ENCODE data around the gene BRD7.

The BRD7 gene

GRCh38 chr16:50313596-50314478 is 55.0 kb downstream of the BRD7 start:
- H3K27ac ChIP-seq (replicated peaks), result peak overlapping the region; percentile 40
- DNase-seq (ENCODE audit: low read depth in 1 of 2, low spot score in 1 of 2), result peak; percentile 59 to 94
- no peak overlapping the region for H3K4me3 ChIP-seq (replicated peaks; ENCODE audit: insufficient read depth, low read length)
- no peaks in the 10 kb centered on the region for H3K27me3 ChIP-seq (ENCODE audit: insufficient read depth, poor library complexity, severe bottlenecking)
- TF ChIP-seq POLR2AphosphoS5 (IDR thresholded peaks at IDR 0.05; ENCODE audit: low read depth) (peak; percentile 84), CTCF (IDR thresholded peaks at IDR 0.05; ENCODE audit: insufficient read depth, low read length) (no peak)

GRCh38 chr16:50311891-50312501 is 56.8 kb downstream of the BRD7 start:
- TF ChIP-seq REST (IDR thresholded peaks at IDR 0.05; ENCODE audit: insufficient replicate concordance, low read depth), result no peak
- no peak for TF ChIP-seq POLR2AphosphoS5 (IDR thresholded peaks at IDR 0.05; ENCODE audit: low read depth)
- TF ChIP-seq SPI1 (IDR thresholded peaks at IDR 0.05; ENCODE audit: borderline replicate concordance, low read depth), result no peak
- TF ChIP-seq CTCF (IDR thresholded peaks at IDR 0.05; ENCODE audit: insufficient read depth, low read length), result no peak
- no peak for TF ChIP-seq GABPA (IDR thresholded peaks at IDR 0.05; ENCODE audit: low read depth)
- no peak overlapping the region for H3K4me3 ChIP-seq (replicated peaks; ENCODE audit: insufficient read depth, low read length)
- H3K27me3 ChIP-seq (ENCODE audit: insufficient read depth, poor library complexity, severe bottlenecking), result no peaks in the 10 kb centered on the region
- no peak for DNase-seq (ENCODE audit: low read depth in 1 of 2, low spot score in 1 of 2)
- H3K27ac ChIP-seq (replicated peaks), result no peak overlapping the region

- TF ChIP-seq SPI1 (IDR thresholded peaks at IDR 0.05; ENCODE audit: borderline replicate concordance, low read depth) (no peak), REST (IDR thresholded peaks at IDR 0.05; ENCODE audit: insufficient replicate concordance, low read depth) (no peak), GABPA (IDR thresholded peaks at IDR 0.05; ENCODE audit: low read depth) (no peak), CTCF (IDR thresholded peaks at IDR 0.05; ENCODE audit: insufficient read depth, low read length) (no peak)
- H3K27ac ChIP-seq (replicated peaks), result no peak overlapping the region
- no peak overlapping the region for H3K4me3 ChIP-seq (replicated peaks; ENCODE audit: insufficient read depth, low read length)
- no peak for DNase-seq (ENCODE audit: low read depth in 1 of 2, low spot score in 1 of 2)
- no peaks in the 10 kb centered on the region for H3K27me3 ChIP-seq (ENCODE audit: insufficient read depth, poor library complexity, severe bottlenecking)
Observed at GRCh38 chr16:50311134-50311528, 57.7 kb downstream of the BRD7 start.

All from HL-60 (cell line).